NCI-H2196 (cell line): ENCODE data around the gene CWC27.
"Not testable (repeated sequence)": the region's sequence is repeated elsewhere in the genome, so short reads cannot be mapped to it uniquely, and the experiment has no call there.

Experiments
- DNase-seq: peaks from one replicate; lab custom pipeline; 2025; ENCODE audit not compliant: unreplicated experiment; lab: John Stamatoyannopoulos, UW

Gene CWC27

DNA sequence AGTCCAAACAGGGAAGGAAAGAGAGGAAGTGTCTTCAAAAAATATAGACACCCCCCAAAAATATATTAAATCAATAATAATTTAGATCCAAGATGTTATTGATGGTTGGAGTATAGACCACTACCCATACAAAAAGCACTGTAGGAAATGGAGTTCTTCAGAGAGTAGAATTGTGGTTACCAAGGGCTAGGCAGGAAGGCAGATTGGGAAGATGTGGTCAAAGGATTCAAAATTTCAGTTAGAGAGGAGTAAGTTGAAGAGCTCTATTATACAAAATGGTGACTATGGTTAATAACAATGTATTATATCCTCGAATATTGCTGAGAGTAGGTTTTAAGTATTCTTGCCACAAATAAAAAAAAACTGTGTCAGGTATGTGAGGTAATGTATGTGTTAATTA is 149.4 kb downstream of the CWC27 start:
- DNase-seq: no peak

DNA sequence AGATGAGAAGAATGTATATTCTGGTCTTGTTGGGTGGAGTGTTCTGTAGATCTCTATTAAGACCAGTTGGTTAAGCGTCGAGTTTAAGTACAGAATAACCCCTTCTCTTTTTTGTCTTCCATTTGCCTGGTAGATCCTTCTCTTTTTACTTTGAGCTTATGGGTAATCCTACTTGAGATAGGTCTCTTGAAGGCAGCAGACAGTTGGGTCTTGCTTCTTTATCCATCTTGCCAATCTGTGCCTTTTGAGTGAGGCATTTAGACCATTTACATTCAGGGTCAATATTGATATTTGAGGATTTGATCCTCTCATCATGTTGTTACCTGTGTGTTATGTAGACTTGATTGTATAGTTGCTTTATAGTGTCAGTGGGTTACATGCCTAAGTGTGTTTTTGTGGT is 152.7 kb downstream of the CWC27 start:
- DNase-seq: no peak

DNA sequence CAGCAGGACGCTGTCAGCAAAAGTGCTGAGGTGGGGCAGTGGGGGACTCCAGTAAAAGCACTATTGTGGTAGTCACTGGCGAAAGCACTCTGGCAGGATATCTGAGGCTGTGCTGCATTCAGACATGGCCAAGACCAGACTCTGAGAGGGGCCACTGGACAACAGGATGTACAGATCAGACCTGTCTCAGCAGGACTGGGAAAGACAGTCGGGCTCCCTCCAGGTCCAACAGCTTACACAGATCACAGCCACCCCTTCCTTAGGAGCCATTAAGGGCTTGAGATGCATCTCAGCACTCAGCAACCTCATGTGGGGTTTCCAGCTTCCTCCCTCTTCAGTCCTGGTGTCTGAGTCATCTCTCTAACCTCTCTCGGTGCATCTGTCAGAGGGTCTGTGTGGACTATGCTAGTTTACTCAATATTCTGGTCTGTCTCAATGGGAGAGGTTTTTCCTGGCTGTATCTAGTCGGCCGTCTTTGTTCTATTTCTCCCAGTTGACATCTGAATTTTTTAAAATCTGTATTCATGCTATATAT is 154.5 kb downstream of the CWC27 start:
- DNase-seq: no peak

DNA sequence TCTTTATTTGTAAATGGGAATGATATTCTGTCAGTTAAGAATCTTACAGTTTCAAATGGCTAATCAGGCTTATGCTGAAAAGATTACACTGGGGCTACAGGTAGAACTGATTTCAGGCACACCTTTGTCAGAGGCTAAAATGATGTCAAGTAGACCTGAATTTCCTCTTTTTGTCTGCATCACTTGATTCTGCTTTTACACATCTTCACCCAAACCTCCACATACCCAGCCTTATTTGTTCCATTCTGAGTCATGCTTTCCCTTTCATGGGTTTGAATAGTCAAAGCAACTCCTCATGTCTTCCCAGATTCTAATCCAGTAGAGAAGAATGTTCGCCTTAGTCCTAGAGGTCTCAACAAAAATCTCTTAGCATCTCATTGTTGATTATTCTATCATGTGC is 156.4 kb downstream of the CWC27 start:
- DNase-seq: no peak

DNA sequence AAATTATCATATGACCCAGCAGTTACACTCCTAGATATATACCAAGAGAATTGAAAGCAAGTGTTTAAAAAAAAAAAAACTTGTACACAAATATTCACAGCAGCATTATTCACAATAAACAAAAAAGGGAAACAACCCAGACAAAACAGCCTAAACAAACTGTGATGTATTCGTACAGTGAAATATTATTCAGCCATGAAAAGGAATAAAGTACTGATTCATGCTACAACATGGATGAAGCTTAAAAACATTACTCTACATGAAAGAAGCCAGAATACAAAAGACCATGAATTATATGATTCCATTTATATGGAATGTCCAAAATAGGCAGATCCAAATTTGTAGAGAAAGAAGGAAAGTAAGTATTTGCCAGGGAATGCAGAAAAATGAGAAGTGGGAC is 161.1 kb downstream of the CWC27 start:
- DNase-seq: no peak

DNA sequence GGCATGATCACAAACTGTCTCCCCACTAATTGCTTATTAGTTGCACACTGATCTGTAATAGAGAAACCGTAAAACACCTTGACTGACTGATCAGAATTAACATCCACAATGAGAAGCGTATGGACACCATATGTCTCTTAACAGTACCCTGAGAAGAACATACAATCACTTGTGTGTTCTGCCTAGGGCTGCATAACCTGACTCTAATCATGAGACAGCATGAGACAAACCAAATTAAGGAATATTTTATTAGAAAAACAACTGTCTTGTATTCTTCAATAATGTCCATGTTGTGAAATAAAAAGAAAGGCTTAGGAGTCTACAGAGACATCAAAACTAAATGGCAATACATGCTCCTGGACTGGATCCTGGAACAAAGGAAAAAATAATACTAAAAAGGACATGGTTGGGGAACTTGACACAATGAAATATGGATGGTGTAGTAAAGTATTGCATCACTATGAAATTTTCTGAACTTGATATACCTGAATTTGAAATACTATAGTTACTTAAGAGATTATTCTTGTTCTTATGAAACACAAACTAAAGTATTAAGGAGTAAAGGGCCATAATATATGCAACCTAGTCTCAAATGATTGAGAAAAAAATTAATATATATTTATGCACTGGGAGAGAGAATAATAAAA is 162.1 kb downstream of the CWC27 start:
- no peak for DNase-seq

DNA sequence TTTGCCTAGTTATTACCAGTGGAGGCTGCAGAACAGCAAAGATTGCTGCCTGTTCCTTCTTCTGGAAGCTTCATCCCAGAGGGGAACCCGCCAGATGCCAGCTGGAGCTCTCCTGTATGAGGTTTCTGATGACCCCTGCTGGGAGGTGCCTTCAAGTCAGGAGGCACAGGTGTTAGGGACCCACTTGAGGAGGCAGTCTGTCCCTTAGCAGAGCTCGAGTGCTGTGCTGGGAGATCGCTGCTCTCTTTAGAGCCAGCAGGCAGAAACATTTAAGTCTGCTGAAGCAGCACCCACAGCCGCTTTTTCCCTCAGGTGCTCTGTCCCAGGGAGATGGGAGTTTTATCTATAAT is 170.7 kb downstream of the CWC27 start:
- DNase-seq: not testable (repeated sequence)

DNA sequence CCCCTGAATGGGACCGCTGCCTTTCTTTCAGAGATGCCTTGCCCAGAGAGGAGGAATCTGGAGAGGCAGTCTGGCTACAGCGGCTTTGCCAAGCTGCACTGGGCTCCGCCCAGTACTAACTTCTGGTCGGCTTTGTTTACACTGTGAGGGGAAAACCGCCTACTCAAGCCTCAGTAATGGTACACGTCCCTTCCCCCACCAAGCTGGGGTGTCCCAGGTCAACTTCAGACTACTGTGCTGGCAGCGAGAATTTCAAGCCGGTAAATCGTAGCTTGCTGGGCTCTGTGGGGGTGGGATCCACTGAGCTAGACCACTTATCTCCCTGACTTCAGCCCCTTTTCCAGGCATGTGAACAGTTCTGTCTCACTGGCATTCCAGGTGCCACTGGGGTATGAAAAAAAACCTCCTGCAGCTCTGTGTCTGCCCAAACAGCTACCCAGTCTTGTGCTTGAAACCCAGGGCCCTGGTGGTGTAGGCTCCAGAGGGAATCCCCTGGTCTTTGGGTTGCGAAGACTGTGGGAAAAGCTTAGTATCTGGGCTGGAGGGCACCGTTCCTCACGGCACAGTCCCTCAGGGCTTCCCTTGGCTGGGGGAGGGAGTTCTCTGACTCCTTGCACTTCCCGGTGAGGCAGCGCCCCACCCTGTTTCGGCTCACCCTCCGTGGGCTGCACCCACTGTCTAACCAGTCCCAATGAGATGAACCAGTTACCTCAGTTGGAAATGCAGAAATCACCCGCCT is 171.2 kb downstream of the CWC27 start:
- no peak for DNase-seq

DNA sequence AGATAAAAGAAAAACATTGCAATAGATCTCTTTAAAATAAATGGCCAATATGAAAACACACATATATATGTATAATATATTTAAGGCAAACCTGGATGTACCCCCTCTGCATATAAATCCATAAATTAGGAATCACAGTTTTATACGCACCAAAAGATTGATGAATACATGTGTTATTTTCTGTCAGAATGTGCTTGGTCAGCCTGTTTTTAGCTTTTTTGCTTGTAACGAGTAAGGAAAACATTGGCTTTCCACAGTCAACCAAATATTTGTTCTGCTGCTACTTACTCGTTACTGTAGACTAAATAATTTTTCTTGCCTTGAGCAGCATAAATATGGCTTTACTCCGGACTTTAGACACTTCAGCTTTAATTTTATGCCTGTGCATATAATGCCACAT is 173.7 kb downstream of the CWC27 start:
- no peak for DNase-seq

DNA sequence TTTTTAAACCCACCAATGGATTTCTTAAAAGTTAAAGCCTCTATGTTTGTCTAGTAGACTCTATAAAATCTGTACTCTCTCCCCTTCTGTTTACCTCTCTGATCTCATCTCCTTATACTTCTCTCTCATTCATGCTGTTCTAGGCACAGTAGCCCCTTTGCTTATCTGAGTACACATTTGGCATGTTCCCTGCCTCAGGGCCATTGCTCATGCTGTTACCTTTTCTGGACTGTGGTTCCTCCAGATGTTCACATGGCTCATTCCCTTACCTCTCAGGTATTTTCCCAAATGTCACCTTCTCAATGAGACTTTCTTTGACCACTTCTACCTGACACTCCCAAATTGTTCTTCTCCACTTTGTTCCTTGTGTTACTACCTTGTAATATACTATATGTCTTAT is 176.1 kb downstream of the CWC27 start:
- no peak for DNase-seq

DNA sequence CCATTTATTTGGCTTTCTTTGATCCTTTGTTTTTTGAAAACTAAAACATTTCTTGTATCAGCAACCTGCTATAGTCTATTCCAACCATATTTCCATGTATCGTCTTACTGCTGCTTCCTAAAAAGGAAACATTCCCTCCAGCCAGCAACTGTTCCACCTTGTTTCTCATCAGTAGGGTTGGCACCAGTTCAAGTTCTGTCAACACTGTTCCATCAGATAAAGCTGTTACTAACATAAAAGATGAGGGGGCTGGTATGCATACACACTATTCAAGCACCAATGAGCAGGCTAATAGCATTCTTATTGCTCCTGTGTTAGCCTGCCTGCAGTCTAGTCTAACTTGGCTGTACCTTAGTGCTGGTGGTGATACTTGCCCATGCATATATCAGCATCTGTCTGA is 178.3 kb downstream of the CWC27 start:
- DNase-seq: peak; percentile 5

DNA sequence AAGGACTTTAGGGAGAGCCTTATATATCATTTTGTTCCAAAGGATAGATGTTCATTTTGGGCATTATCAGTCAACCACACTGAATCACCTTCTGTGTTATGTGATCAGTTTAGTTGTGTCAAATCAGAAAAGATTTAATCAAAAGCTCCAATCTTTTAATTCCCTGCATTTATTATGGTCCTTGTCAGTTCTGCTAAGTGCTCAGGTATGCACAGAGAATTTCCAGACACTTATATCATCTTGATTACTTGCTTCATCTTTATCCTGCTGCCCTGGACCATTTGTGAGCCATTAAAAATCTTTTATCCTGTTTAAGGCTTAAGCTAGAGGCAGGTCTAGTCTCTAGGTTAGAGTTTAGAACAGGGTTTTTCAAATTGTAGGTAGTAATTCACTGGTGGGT is 179.1 kb downstream of the CWC27 start:
- DNase-seq: no peak

DNA sequence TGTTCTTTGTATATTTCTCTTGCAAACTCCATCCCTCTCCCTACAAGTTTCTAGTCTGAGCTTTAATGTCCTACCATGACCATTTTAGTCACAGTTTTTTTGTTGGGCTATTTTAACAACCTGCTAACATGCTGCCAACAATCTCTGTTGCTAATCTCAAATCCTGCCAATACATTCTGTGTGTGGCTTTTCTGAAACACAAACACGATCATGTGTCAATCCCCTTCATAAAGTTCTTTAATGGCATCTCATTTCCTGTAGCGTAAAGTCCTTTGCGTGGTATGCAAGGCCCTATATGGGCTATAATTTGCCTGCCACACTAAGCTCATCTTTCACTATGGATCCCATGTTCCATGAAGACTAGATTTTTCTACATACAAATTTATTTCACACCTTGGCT is 180.6 kb downstream of the CWC27 start:
- no peak for DNase-seq

DNA sequence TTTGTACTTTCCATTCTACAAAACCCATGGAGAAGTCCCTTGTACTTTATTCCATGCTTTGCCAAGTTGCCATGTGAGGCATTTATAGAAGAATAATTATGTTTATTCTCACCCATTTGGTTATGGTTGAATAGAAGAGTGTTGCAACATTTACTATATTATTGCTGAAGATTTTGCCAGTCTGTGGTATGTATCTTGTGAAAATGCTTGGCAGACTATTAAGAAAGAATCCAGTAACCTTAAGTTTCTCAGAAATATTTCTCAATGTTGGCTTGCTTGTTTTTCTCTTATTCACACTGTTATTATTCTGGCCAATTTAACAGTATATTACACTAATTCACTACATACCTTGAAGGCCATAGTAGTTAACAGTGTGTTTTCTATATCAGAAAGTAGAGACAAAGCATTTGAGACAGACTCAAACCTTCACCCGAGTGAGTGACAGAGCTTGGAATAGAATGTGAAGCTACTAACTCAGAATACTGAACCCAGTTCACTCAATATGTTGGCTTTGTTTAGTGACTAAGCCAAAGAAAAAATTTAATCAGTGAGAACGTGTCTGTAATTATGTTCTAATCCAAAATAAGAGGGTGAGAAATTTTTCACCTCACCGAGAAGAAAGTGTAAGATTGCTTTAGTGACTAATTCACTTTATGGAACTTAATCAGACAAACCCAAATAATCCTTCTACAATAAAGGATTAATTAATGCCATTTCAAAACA is 184.4 kb downstream of the CWC27 start:
- DNase-seq: no peak

DNA sequence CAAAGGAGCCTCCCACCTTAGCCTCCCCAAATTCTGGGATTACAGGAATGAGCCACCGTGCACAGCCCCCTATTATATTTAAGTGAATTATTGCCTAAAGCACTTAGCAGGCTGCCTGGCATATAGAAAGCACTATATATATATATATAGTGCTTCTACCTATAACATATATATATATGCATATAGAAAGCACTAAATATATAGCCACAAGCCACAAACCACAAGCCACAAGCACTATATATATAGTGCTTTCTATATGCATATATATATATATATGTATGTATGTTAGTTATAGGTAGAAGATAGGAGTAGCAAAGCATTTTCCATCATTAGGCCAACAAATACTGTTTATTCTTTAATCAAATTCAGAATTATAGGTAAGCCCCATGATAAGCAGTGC is 185.8 kb downstream of the CWC27 start:
- DNase-seq: no peak

DNA sequence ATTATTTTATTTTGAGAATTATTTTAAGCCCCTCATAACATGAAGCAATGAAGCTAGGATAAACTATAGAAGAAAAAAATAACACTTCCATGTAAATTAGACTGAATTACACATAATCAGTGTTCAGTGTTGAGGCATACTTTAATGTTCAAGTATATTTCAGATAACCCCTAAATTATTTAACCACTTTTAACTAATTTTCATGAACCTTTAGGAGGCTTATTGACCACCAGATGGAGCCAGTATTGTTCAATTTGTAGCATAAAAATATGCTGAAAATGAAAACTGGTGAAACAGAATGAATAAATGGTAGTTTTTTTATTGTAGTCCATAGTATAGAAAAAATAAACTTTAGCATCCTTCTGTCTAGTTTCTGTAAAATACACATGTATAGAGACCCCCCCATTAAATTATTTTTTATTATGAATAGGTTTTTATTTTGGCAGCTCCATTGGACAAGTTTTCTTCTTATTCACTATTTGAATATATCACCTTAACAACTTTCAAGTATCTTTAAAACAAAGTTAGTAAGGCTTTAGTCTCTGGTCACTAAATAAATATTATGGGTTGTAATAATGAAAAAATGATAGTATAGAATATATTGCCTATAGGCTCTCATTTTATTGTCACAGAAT is 190.1 kb downstream of the CWC27 start:
- no peak for DNase-seq

DNA sequence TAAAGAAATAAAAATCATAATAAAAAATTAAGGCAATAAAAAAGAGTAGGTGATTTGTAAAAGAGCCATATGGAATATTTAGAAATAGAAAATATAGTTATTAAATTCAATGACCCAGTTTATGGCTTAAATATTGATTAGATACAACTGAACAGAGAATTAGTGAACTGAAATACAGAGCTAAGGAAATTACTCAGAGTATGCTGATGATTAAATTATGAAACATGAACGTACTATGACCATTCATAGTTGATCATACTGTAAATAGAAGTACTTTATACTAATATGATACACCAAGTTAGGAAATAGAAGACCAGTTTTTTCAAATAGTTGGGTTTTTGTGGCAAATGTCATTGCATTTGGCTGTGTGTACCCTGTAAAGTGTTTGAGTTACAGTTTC is 194.5 kb downstream of the CWC27 start:
- DNase-seq: no peak

DNA sequence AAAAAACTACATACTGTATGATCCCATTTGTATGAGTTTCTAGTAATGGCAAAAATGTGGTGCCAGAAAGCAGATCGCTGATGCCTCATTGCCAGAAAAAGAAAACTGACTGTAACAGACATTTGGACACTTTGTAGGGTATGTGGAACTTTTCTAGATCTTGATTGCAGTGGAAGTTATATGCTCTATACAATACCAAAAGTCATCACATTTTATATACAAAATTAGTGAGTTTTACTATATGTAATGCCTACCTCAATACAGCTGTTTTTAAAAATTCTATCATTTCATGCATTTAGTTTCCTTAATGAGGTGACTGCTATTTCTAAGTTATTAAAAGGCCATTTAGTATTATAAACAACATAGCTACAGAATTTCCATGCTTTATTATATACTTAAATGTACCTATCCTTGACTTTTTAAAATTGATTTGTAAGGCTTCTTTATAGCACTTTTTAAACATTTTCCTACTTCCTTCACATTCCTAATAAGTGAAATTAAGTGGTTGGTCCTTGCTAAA is 199.9 kb downstream of the CWC27 start:
- no peak for DNase-seq

DNA sequence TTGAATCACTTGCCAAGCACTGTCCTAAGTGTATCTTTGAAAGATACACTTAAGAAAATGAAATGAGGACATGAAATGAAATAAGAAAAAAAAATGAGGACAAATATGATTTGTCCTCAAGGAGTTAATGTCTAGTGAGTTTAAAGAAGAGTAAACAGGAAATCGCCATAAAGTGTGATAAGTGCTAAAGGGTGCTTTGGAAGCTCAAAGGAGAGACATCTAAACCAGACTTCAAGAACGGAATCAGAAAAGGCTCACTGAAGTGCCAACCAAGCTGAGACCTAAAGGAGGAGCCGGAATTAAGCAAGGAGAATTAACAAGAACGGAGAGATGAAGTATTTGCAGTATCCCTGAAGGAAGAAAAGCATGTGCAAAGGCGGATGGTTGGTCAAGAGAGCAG is 200.8 kb downstream of the CWC27 start:
- no peak for DNase-seq

DNA sequence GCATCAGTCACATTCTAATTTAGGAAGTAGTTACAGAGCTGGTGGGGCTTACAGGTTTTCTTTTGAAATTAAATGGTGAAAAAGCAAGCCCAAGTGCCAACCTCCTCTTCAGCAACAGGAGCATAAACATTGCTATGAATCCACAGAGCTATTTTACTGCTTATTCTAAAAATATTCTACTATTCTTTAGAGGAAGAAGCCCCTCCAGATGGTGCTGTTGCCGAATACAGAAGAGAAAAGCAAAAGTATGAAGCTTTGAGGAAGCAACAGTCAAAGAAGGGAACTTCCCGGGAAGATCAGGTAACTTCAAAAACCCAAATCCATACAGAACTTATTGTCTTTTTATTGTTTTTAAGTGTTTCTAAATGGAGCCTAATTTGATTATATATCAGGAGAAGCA is 202.8 kb downstream of the CWC27 start:
- DNase-seq: no peak

DNA sequence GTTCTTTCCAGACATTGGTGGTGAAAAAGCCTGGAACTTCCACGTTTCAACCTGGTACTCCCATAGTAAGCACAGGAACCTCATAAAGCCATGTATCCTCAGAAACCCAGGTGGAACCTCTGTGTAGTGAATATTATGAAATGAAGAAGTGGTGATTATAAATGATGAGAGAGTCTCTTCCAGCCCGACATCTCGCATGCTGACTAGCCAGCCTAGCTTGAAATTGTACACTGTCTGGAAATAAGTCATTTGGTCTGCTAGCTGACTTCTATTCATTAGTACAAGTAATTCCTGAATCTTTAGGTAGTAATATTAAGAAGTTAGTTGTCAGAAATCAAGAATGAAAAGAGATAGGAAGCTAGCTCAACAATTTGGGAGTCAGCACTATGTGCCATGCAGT is 203.3 kb downstream of the CWC27 start:
- DNase-seq: no peak
